Fibroblast of skin of abdomen (primary cell): ENCODE data around the gene VAMP1. TPM values are rescaled to one million over a fixed set of nuclear protein-coding genes. Genes with fewer than 3 reads are reported as not detected.
A peak's percentile ranks its signal among the peaks of the same experiment; 100 is the strongest.
"Not testable (repeated sequence)": the region's sequence is repeated elsewhere in the genome, so short reads cannot be mapped to it uniquely, and the experiment has no call there.

Source experiments
- DNase-seq: peaks from one replicate; pipeline ENCODE4 v3.0.0-alpha.2; 2013
- polyA plus RNA-seq, 2 experiments: library from polyadenylated mRNA; unstranded; fragments of 120-200 nt; gene quantifications; one replicate each; pipeline ENCODE4 v1.2.1, GENCODE V29; 2013; ENCODE audit not compliant: insufficient read length in 2 of 2

The VAMP1 gene, protein sequence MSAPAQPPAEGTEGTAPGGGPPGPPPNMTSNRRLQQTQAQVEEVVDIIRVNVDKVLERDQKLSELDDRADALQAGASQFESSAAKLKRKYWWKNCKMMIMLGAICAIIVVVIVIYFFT
- 8.1 TPM for polyA plus RNA-seq (2013, experiment 1 of 2; ENCODE audit: insufficient read length)
- 7.6 TPM for polyA plus RNA-seq (2013, experiment 2 of 2; ENCODE audit: insufficient read length)

DNA sequence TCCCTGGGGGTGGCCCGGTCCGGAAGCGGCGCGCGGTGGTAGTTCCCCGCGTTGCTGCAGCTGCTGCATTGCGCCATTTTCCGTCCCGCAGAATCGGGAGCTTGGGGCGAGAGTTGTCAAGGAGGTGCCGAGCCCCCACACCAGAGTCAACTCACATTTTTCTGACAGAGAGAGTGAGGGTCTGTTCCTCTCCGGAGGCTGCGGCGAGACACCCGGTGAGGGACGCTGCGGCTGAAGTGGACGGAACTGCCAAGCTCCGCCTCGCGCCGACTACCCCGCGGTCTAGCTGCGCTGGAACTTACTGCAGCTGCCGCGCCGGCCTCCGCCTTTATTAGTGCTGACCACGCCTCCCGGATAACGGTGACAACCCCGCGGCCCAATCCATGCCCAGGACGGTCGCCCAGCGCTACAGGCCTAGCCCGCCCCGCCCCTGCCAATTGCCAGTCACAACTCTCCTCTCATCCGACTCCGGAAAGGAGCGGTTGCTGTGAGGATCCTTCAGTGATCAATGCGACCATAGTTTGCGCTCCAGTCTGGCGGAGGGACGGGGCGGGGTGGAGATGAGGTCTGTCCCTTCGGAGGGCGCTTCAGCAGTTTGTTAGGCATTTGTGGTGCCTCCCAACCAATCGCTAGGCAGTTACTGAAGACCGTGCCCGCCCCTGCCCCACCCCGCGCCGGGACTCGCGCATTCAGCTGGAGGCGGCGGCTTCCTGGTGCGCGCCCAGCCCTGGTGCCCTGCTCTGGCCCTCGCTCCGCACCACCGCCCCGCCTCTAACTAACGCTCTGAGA lies at the start of gene VAMP1:
VAMP1 (minus strand) TSS at position 303 of the 789 bp plus-strand sequence; CDS start at position 157, 146 bp downstream.
- peak; percentile 98 for DNase-seq

DNA sequence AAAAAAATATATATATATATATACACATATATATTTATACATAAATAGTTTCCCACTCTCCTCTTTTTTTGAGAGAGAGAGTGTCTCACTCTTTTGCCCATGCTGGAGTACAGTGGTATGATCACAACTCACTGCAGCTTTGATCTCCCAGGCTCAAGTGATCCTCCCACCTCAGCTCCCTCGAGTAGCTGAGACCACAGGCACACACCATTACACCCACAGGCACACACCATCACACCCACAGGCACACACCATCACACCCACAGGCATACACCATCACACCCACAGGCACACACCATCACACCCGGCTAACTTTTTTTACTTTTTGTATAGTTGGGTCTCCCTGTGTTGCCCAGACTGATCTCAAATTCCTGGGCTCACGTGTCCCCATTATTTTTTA lies 49.7 kb upstream of the VAMP1 start:
- no peak for DNase-seq

GRCh38 chr12:6508087-6508486 lies 37.6 kb upstream of the VAMP1 start:
- DNase-seq = no peak

GRCh38 chr12:6507102-6507998 lies 36.9 kb upstream of the VAMP1 start:
- peak; percentile 27 for DNase-seq

GRCh38 chr12:6500466-6500865 lies 30.0 kb upstream of the VAMP1 start:
- DNase-seq = no peak

- DNase-seq = not testable (repeated sequence)
These were observed 26.8 kb upstream of the VAMP1 start for GRCh38 chr12:6497291-6497690.

GRCh38 chr12:6494968-6495367 lies 24.5 kb upstream of the VAMP1 start:
- DNase-seq = no peak

GRCh38 chr12:6494258-6494743 lies 23.8 kb upstream of the VAMP1 start:
- no peak for DNase-seq

- DNase-seq = peak; percentile 95
These were observed 23.2 kb upstream of the VAMP1 start, which contains the start of gene NCAPD2 for GRCh38 chr12:6493497-6494257. TSS of gene NCAPD2 (plus strand) at chr12:6494102. CDS start at chr12:6495099, 997 bp downstream.

- peak; percentile 94 for DNase-seq
These were observed 22.5 kb upstream of the VAMP1 start, which contains the start of gene MRPL51 for GRCh38 chr12:6492838-6493496. TSS of gene MRPL51 (minus strand) at chr12:6493262. CDS start at chr12:6493136, 126 bp downstream.

- DNase-seq = not testable (repeated sequence)
These were observed 20.2 kb upstream of the VAMP1 start for GRCh38 chr12:6490673-6491072.

- DNase-seq = no peak
These were observed 19.0 kb upstream of the VAMP1 start for GRCh38 chr12:6489449-6489848.

GRCh38 chr12:6488240-6488639 lies 17.8 kb upstream of the VAMP1 start:
- no peak for DNase-seq

DNA sequence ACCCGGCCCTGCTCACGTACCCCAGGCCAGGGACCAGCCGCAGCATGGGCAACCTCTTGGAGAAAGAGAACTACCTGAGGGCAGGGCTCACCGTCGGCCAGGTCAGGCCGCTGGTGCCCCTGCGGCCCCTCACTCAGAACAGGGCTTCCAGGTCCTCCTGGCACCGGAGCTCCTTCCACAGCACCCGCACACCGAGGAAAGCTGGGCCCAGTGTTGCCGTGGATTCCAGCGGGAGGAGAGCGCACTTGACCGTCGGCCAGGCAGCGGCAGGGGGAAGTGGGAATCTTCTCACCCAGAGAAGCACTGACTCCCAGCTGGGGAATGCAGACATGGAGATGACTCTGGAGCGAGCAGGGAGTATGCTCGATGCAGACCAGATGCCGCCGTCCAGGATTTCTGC lies 7.9 kb upstream of the VAMP1 start:
- peak; percentile 79 for DNase-seq

DNA sequence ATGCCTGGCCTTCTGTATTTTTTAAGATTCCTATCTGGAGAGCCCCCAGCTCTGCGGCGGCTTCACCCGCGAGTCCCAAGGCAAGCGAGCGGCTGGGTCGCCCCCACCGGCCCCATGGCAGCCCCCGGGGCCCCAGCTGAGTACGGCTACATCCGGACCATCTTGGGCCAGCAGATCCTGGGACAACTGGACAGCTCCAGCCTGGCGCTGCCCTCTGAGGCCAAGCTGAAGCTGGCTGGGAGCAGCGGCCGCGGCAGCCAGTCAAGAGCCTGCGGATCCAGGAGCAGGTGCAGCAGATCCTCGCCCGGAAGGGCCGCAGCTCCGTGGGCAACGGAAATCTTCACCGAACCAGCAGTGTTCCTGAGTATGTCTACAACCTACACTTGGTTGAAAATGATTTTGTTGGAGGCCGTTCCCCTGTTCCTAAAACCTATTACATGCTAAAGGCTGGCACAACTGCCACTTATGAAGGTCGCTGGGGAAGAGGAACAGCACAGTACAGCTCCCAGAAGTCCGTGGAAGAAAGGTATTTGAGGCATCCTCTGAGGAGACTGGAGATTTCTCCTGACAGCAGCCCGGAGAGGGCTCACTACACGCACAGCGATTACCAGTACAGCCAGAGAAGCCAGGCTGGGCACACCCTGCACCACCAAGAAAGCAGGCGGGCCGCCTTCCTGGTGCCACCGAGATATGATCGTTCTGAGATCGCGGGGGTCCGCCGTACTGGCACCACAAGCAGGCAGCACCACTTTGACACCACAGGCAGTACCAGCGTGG lies 7.3 kb upstream of the VAMP1 start:
- not testable (repeated sequence) for DNase-seq

- peak; percentile 73 for DNase-seq
These were observed 6.0 kb upstream of the VAMP1 start for GRCh38 chr12:6476489-6476888.

- not testable (repeated sequence) for DNase-seq
These were observed 4.9 kb upstream of the VAMP1 start for GRCh38 chr12:6475233-6475975.

DNA sequence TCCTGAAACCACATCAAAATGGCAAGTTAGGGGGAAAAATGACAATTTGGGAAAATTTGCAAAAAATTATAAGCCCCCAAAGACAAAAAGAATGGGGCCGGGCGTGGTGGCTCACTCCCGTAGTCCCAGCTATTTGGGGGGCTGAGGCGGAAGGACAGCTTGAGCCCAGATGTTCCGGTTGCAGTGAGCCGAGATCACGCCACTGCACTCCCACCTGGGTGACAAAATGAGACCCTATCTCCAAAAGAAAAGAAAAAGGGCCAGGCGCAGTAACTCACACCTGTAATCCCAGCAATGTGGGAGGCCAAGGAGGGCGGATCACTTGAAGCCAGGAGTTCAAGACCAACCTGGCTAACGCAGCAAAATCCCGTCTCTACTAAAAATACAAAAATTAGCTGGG lies 2.0 kb upstream of the VAMP1 start:
- no peak for DNase-seq

DNA sequence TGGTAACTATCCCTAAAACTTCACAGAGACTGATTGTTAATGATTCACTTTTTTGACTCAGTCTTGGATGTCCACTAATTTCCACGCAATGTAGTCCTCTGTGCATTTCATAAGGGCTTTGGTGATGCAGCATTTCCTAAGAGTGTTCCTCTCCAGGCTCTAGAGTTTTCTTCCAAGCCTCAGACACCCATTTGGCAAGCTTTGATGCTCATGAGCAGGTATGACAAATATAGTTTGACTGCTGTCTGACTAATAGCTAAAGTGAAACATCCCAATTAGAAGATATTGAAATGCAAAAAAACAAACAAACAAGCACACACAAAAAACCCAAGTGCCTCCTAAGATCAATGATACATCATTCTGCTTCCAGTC lies 1.5 kb upstream of the VAMP1 start:
- DNase-seq = no peak
